RWPE1 (cell line): ENCODE results near the gene SPDYE6.
"Not testable (repeated sequence)": the region's sequence is repeated elsewhere in the genome, so short reads cannot be mapped to it uniquely, and the experiment has no call there.

Experiments used
- CTCF ChIA-PET: fragments of 350-600 bp; sonication (Branson Sonifier 250); formaldehyde crosslinking; extraction: SDS; loops from one replicate; lab custom pipeline; 2021; lab: Yijun Ruan, JAX
- POLR2A ChIA-PET: fragments of 400-600 bp; formaldehyde crosslinking; extraction: SDS; loops from one replicate; lab custom pipeline; 2020; ENCODE audit warnings: antibody characterized with exemption; ENCODE audit not compliant: low non-redundant PET; lab: Yijun Ruan, JAX
- DNase-seq: peaks from one replicate; pipeline ENCODE4 v3.0.0; 2012; ENCODE audit warnings: low spot score
- H3K27ac ChIP-seq: fragments of 450-650 bp; 2 replicates; pipeline ENCODE4 v1.5.1; 2017
- CTCF ChIP-seq: fragments of 450-650 bp; conservative IDR thresholded peaks from 2 replicates; pipeline ENCODE4 v1.5.1; 2017; ENCODE audit warnings: low read depth, mild to moderate bottlenecking

Gene SPDYE6

GRCh38 chr7:102305414-102306268 lies 50.6 kb downstream of the SPDYE6 start:
- DNase-seq, result no peak
- 0 out of 2 replicates have a peak overlapping the region, but pooled peaks have one; percentile 37 for H3K27ac ChIP-seq
- CTCF ChIA-PET, result no interaction called here
- POLR2A ChIA-PET, result no interaction called here
- no peak for TF ChIP-seq CTCF

GRCh38 chr7:102304668-102305067 lies 51.6 kb downstream of the SPDYE6 start:
- ChIA-PET POLR2A (no interaction called here), CTCF (interaction anchor here (0.5 to 0.7 kb wide), 2 partner anchors 13 to 1163 kb away, joined by 3 read pairs; no protein-coding TSS in a partner anchor)

GRCh38 chr7:102303669-102304422 lies 52.4 kb downstream of the SPDYE6 start:
- POLR2A ChIA-PET, result interaction anchor here (0.6 kb wide), 1 partner anchor 20 kb away, joined by 6 read pairs; no protein-coding TSS in a partner anchor
- CTCF ChIA-PET, result interaction anchor here (0.6 to 0.7 kb wide), 2 partner anchors 988 to 1162 kb away, joined by 3 to 4 read pairs; no protein-coding TSS in a partner anchor
- TF ChIP-seq CTCF, result no peak
- H3K27ac ChIP-seq, result peak overlapping the region; percentile 20
- no peak for DNase-seq

More at GRCh38 chr7:102304668-102305067, 51.6 kb downstream of the SPDYE6 start:
- TF ChIP-seq CTCF, result no peak
- no peak for DNase-seq
- peak overlapping the region; percentile 20 for H3K27ac ChIP-seq

- peak overlapping the region; percentile 12 for H3K27ac ChIP-seq
- DNase-seq, result no peak
- TF ChIP-seq CTCF, result no peak
- ChIA-PET POLR2A (no interaction called here), CTCF (interaction anchor here (0.7 to 1.0 kb wide), 2 partner anchors 13 to 790 kb away, joined by 3 to 4 read pairs; no protein-coding TSS in a partner anchor)
Observed at GRCh38 chr7:102302025-102302424, 54.2 kb downstream of the SPDYE6 start.

- DNase-seq, POLR2A ChIA-PET: not testable (repeated sequence)
- CTCF ChIA-PET, result interaction anchor here (1.0 kb wide), 1 partner anchor 12 kb away, joined by 3 read pairs; no protein-coding TSS in a partner anchor
- H3K27ac ChIP-seq, result peak overlapping the region; percentile 12; the same call in 1 of the 2 replicates
Observed at GRCh38 chr7:102301367-102301766, 54.9 kb downstream of the SPDYE6 start.

GRCh38 chr7:102300643-102301221 lies 55.5 kb downstream of the SPDYE6 start:
- ChIA-PET CTCF (no interaction called here), POLR2A (no interaction called here)
- no peak for DNase-seq
- no peak for TF ChIP-seq CTCF
- H3K27ac ChIP-seq, result no peak overlapping the region
